Lower leg skin (tissue), 3 donors: Measurements from ENCODE around the gene CKM.

Source experiments
- POLR2A ChIP-seq, 2 donors: fragments of 450-650 bp; IDR thresholded peaks; one replicate each; pipeline ENCODE4 v1.6.1; 2016 to 2017; ENCODE audit warnings: antibody characterized with exemption in 2 of 2, mild to moderate bottlenecking in 1 of 2, moderate library complexity in 1 of 2
- TF ChIP-seq, protein P1 (sequence below), 3 donors: fragments of 450-650 bp; IDR thresholded peaks; one replicate each; pipeline ENCODE4 v1.5.1; 2016; ENCODE audit warnings: antibody characterized with exemption in 3 of 3, mild to moderate bottlenecking in 3 of 3, moderate library complexity in 2 of 3

DNA sequence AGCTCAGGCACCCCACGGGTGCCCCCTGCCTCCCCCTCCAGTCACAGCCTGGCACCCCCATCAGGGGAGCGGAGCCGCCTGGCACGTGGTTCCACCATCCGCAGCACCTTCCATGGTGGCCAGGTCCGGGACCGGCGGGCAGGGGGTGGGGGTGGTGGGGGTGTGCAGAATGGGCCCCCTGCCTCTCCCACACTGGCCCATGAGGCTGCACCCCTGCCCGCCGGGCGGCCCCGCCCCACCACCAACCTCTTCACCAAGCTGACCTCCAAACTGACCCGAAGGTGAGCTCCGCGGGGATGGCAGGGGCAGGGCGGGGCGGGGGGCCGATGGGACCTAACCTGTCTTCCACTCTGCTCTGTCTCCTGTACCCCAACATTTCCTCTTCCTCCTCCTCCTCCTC, 25.0 kb downstream of the CKM start:
- no peak for TF ChIP-seq POLR2A (IDR thresholded peaks at IDR 0.05)
- TF ChIP-seq, protein P1, sequence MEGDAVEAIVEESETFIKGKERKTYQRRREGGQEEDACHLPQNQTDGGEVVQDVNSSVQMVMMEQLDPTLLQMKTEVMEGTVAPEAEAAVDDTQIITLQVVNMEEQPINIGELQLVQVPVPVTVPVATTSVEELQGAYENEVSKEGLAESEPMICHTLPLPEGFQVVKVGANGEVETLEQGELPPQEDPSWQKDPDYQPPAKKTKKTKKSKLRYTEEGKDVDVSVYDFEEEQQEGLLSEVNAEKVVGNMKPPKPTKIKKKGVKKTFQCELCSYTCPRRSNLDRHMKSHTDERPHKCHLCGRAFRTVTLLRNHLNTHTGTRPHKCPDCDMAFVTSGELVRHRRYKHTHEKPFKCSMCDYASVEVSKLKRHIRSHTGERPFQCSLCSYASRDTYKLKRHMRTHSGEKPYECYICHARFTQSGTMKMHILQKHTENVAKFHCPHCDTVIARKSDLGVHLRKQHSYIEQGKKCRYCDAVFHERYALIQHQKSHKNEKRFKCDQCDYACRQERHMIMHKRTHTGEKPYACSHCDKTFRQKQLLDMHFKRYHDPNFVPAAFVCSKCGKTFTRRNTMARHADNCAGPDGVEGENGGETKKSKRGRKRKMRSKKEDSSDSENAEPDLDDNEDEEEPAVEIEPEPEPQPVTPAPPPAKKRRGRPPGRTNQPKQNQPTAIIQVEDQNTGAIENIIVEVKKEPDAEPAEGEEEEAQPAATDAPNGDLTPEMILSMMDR (IDR thresholded peaks at IDR 0.05), result no peak
